ENCODE measurements around the gene TCHHL1.

- TF ChIP-seq POLR2A (IDR thresholded peaks at IDR 0.05; ENCODE audit: control extremely low read depth in 1 of 2, low read depth in 2 of 2, low read length in 2 of 2) (no peak), CEBPB (IDR thresholded peaks at IDR 0.05; ENCODE audit: low read depth, low read length) (no peak), CTCF (IDR thresholded peaks at IDR 0.05; ENCODE audit: control extremely low read depth in 1 of 3, insufficient read depth in 1 of 3, low read depth in 1 of 3, low read length in 3 of 3) (no peak), EZH2 (IDR thresholded peaks at IDR 0.05; ENCODE audit: low read depth, low read length, severe bottlenecking) (no peak), FOSL1 (IDR thresholded peaks at IDR 0.05; ENCODE audit: insufficient read depth, low read depth, low read length) (no peak), POLR2AphosphoS5 (IDR thresholded peaks at IDR 0.05; ENCODE audit: low read depth, low read length) (no peak), BACH1 (IDR thresholded peaks at IDR 0.05; ENCODE audit: low read length) (no peak), JUND (IDR thresholded peaks at IDR 0.05; ENCODE audit: low read length) (no peak)
These were observed 26.5 kb upstream of the TCHHL1 start, which contains the start of gene TCHH for GRCh38 chr1:152115344-152115743.
